Endometrial microvascular endothelial cells (primary cell): ENCODE data around the gene OXCT1. TPM values are rescaled to one million over a fixed set of nuclear protein-coding genes. Genes with fewer than 3 reads are reported as not detected.

Experiments
- in situ Hi-C: cut with HindIII; loops from 2 replicates; pipeline ENCODE4 v1.10.0; 2017; ENCODE audit warnings: low sequenced_read_pairs, low pct_unique_long_range_greater_than_20kb; ENCODE audit errors: inconsistent ontology term
- total RNA-seq: library from RNA; depleted of rRNA; stranded (reverse); fragments of >200 nt; gene quantifications from one replicate; pipeline ENCODE4 v1.2.3, GENCODE V29; 2015; ENCODE audit errors: inconsistent ontology term

The OXCT1 gene
- total RNA-seq, 1 donor from 2014 or later, result 31.9 TPM

- in situ Hi-C loops, result no loop called here
These were observed 187.6 kb downstream of the OXCT1 start for GRCh38 chr5:41682641-41683040.

- in situ Hi-C loops, result no loop called here
These were observed 188.4 kb downstream of the OXCT1 start for GRCh38 chr5:41681840-41682239.

Other genes starting within 250 kb of the OXCT1 start
- 14.6 TPM for gene RIMOC1, start 33.9 kb upstream of the OXCT1 start, total RNA-seq
- gene FBXO4, start 54.9 kb upstream of the OXCT1 start, total RNA-seq, result 10.9 TPM